GM21825 (cell line): ENCODE results near the gene TRHDE.

Source experiments
- ATAC-seq: cut with Tn5 transposase; IDR thresholded peaks from one replicate; pipeline ENCODE4 v1.9.1; 2021; ENCODE audit warnings: mild to moderate bottlenecking, moderate library complexity; ENCODE audit not compliant: unreplicated experiment

The TRHDE gene

DNA sequence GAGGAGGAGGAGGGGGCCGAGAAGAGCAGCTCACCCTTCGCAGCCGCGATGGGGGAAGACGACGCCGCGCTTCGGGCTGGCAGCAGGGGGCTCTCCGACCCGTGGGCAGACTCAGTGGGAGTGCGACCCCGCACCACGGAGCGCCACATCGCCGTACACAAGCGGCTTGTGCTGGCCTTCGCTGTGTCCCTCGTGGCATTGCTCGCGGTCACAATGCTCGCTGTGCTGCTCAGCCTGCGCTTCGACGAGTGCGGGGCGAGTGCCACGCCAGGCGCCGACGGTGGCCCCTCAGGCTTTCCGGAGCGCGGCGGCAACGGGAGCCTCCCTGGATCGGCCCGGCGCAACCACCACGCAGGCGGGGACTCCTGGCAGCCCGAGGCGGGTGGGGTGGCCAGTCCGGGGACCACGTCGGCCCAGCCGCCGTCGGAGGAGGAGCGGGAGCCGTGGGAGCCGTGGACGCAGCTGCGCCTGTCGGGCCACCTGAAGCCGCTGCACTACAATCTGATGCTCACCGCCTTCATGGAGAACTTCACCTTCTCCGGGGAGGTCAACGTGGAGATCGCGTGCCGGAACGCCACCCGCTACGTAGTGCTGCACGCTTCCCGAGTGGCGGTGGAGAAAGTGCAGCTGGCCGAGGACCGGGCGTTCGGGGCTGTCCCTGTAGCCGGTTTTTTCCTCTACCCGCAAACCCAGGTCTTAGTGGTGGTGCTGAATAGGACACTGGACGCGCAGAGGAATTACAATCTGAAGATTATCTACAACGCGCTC, 745 bp downstream of the TRHDE start:
- no peak for ATAC-seq

DNA sequence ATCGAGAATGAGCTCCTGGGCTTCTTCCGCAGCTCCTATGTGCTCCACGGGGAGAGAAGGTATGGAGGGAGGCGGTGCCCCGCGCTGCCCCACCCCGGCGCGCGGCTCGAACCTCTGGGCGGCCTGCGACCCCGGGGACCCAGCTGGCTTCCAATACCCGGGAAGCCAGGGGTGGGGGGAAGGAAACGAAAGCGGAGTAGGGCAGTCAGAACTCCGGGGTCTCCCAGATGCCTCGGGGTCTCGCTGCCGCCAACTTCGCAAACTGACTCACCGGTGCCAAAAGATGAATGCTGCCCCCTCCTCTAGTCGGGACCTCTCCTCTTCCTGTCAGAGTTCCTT, 1.3 kb downstream of the TRHDE start:
- no peak for ATAC-seq

DNA sequence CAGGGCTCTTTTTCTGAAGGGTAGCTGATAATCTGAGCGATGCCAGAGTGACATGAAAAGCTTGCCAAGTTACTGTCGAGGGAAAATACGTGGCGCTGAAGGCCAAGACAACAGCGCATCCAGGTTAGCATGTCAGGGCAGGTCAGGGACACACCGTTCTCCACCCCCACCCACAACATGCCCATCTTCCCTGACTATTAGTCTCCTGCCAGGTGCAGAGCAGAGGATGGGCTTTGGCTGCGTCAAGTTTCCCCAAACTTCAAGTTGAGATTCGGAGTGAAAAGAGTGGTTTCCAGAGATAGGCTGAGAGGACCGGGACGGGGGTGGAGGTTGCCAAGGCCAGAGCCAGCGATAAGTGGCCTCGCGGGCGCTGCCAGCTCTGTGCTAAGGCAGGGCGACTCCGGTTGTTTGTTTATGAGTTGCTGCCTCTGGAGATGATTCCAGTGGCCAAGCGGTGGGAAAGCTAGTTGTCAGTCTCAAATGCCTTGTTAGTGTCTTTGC, 1.7 kb downstream of the TRHDE start:
- ATAC-seq, result no peak

DNA sequence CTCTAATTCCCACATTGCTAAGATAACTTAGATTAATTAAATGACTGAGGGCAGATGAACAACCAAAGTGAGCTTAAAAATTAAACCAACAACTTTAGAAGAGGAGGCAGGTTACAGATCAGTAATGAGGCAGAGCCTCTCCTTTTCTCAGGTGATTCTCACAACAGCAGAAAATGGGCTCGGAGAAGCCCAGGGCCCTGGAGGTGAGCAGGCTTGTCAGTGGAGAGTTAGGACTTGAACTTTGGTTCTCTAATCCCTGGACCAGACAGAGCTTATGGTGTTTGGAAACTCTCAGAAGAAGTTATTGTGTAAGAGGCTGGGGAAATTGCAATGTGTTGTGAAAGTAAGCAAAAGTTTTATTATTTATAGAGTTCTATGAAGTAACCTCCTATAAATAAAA, 2.8 kb downstream of the TRHDE start:
- ATAC-seq, result no peak

DNA sequence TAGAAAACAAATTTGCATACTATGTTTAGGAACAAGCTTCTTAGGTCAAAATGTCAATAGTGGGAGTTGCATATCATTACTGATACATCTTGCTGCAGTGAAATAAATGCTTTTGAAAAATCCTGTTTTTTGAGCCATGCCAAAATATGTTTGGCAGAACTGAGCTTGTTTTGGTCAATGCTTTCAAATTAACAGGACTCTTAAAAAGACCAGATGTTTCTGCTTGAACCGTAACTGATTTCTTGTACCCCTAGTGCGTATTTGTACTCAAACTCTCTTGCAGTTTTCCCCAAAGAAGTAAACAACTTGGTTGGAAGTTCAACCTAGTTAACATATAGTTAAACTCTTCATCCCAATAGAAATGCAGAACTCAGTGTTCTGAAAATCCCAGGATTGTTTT, 3.4 kb downstream of the TRHDE start:
- no peak for ATAC-seq

DNA sequence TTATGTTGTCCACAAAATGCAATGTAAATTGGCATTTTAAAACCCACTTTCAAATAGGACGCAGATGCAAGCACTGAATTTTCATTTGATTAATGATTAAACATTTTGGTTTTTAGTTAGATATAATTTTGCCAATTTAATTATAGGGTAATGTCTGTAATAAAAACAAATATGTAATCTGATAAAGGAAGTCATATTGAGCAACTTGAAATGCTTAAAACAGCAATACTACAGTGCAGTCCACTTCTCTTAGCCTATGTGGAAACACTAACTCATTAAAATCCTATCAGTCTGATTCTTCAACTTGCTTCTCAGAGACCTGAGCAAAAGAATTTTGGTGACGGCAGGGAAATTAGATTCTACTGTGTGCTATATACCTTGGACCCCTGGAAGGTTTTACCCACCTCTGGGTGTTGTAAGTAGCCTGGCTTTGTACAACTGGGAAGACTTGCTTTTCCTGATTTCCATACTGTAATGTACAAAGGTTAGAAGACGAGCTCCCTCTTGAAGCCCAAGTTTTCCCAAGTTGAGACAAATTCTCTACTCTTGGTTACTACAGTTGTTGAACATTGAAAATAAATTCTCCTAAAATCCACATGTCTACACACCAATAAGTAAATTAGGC, 4.1 kb downstream of the TRHDE start:
- no peak for ATAC-seq

DNA sequence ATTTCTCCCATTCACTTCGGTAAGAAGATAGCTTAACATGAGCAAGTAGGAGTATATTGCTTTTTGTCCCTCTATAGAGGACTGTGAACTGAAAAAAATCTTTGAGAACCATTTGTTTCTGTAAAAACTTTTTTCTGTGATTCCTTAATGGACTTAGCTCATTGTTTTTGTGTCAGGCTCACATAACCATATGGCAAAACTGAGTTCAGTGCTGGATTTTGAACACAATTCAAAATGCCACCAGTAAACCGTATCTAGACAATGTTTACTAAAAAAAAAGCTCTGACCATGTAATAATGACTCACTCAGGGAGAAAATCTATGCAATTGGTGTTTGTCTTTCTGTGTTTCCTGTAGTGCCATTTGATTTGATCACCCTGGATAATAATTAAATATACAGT, 5.2 kb downstream of the TRHDE start:
- no peak for ATAC-seq

DNA sequence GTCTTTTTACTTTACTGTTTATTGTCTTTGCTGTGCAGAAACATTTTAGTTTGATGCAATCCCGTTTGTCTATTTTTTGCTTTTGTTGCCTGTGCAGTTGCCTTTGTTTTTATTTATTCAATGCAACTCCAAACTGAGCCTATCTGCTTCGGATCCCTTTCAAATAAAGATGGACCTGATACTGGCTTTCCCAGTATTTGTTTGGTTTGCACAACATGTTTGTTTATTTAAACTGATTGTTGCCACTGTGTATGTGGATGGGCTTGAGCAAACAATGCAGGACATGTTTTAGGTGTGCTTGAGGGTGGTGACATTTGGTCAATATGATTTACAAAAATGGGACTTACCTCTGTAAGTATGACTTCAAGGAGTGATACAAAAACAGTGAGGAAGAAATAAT, 6.7 kb downstream of the TRHDE start:
- ATAC-seq, result no peak

DNA sequence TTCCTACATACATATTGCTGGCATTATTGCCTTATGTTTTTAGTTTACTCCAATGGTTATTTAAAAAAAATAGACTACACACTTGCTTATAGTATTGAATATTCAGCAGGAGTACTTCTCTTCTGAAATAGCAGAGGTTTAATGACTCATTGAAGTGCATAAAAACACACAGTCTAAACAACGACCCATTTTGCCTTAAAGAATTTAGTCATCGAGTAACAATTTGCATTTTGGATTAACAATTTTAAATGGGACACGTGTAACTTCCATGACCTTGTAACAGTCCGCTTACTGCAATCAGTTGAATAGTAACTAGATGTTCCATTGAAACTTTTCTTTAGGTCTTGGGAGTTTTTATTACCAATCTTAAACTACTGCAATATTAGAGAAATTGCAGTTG, 9.0 kb downstream of the TRHDE start:
- ATAC-seq, result no peak

DNA sequence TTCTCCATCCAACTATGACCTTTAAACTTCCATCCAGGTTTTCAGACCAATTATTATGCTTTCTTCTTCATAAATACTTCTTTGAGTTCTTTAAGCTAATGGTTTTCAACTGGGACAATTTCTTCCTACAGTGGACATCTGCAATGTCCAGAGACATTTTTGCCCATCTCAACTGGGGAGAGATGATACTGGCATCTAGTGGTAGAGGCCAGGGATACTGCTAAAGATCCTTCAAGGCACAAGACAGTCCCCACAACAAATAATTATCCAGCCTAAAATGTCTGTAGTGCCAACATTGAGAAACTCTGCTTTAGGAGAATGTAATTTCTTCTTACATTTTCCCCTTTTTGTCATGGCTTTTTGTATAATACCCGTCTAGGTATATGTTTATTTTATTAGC, 10.6 kb downstream of the TRHDE start:
- no peak for ATAC-seq

DNA sequence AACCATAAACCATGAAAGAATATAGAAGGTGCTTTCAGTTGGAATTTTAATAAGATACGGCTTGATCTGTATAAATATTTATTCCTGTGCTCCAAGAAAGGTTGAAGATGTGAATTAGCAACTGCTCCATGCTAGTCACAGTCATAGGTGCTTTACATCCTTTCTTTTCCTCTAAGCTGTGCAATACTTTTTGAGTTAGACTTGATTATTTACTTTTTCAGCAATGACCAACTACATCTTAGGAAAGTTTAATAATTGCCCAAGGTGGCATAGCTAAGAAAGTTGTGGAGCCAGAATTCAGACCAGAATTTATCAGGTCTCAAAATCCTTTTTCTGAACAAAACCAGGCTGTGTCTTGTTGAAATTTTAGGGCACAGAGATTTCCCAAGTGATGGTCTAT, 13.7 kb downstream of the TRHDE start:
- ATAC-seq, result no peak

DNA sequence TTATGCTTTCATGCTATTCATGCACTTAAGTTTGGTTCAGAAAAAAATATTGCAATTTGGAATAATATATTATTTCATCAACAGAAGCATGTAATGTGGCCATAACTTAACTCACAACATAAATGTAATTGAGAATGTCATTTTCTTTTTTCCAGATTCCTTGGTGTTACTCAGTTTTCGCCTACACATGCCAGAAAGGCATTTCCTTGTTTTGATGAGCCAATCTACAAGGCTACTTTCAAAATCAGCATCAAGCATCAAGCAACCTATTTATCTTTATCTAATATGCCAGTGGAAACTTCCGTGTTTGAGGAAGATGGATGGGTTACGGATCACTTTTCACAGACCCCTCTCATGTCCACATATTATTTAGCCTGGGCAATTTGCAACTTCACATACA, 14.4 kb downstream of the TRHDE start:
- no peak for ATAC-seq

DNA sequence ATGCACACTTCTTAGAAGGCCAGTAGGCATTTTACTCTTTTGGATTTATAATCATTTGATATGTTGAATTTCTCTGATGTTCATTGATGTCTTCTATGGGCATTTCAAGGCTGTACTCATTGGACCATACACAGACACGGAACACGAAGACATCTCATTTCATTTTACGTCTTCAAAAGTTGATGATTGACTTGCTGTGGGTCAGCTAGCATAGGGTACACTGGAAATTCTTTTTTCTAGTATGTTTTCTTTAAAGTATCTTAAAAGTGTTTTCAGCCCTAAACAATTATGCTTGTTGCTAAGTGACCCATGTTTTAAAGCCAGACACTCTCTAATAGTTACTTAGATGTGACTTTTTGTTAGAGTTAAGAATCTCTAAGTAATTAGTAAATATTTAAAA, 16.3 kb downstream of the TRHDE start:
- ATAC-seq, result no peak

DNA sequence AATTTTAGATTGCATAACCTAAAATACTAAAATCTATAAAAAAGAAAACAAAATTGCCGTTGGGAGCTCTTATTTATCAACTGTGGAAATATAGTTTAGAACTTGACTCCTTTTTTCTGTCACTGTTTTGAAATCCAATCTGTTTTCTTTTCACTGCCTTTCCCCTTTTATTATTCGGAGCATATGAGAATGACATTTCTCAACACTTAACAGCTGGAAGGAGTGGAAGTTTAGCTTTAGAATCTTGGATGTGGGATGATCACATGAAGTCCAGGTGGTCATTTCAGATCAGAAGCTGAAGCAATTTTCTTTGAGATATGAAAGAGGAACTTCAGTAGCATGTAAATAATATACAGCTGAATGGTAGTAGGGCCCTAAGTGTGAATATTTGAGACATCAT, 16.7 kb downstream of the TRHDE start:
- ATAC-seq, result no peak

DNA sequence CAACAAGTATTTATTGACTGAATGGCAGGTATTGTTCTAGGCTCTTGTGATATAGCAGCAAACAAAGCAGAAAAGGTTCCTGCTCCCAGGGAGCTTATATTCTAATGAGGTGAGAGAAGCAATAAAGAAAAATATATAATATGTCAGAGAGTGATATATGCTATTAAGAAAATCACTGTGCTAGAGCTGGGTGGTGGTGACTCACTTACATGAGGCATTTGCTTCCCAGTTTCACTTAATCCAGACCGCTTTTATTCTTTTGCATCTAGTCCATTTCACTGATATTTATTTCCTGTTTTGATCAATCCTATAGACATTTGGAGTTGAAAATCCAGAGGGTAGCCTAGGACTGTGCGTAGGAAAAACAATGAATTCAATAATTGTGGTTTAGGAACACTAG, 17.5 kb downstream of the TRHDE start:
- ATAC-seq, result no peak

DNA sequence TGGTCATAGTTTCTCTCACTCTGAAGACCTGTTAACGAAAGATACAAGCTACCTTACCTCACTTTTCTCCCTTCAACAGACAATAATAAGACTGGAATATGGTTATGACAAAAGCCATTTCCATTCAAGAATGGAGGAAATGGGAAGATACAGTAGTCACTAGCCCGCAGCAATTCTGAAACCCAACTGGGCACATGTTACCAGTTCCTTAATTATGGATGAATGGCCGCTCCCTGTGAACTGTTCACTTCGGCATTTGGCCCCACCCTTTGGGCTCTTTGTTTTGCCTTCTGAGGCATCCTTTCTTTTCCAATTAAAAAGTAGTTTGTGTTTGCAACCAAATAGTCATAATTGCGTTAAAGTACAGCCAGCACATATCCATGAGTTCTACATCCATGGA, 19.0 kb downstream of the TRHDE start:
- no peak for ATAC-seq

DNA sequence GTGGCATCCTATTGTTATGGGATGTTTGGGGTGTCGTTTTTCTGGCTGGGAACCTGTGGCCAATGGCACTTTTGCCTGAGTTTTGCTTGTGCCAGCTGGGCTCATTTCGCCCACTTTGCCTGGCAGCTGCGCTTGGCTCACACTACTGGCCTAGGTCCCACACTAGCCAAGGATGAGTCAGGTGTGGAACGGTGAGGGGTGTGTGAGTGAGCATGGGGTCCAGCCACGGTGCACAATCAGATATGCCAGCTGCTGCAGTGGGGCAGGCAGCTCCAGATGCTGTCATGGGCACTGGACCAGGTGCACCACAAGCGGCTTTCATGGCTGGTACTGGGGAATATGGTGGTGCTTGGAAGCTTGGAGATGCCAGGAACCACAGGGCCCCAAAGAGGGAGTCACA, 21.5 kb downstream of the TRHDE start:
- no peak for ATAC-seq

DNA sequence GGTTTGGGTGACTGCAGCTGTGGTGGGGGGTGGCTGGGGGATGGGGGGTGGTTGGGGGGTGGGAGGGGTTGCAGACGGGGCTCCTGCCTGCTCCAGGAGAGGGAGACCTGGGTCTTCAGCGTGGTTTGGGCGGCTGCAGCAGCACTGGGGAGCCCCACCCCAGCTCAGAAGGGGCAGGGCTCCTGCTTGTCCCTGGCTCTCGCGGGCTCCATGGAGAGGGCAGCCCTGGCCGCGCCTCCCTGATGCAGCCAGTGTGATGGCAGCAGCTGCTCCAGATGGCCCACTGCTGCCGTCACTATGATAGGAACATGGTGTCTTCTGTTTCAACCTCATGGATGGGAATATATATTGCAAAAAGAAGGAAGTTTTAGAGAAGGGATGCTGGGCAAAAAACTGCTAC, 22.9 kb downstream of the TRHDE start:
- no peak for ATAC-seq

DNA sequence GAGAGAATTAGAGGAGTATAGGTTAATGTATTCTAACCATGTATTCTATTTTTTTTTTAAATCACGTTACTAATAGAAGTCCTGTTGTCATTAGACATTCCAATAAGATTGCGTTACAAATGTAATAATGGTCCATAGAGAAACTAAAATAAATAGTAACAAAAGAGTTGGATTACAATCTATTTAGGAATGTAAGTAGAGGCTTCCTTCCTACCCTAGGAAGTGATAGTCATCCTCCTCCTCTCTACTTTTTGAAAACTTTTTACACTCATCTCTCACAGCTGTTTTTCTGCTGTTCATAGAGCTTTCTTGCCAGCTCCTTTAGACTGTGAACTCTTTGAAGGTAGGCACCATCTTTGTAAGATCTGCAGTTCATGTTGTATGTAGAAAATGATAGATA, 23.6 kb downstream of the TRHDE start:
- no peak for ATAC-seq

DNA sequence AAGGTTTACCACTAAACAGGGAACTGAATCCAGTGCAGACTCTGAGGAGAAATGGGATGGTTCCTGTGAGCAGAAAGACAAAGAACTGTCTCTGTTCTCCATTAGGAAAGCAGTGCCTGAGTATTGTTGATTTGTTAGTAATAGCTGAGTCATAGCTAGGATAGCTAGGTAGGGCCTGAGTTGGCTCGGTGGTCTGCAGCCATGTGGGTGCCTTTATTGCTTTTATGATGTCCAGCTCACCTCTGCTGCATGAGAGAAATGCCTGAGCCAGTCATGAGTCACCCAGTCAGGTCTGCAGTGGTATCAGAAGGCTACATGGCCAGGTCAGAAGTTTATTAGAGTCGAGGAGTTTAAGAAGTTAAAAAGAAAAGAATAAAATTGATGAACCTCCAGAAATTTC, 24.2 kb downstream of the TRHDE start:
- no peak for ATAC-seq

DNA sequence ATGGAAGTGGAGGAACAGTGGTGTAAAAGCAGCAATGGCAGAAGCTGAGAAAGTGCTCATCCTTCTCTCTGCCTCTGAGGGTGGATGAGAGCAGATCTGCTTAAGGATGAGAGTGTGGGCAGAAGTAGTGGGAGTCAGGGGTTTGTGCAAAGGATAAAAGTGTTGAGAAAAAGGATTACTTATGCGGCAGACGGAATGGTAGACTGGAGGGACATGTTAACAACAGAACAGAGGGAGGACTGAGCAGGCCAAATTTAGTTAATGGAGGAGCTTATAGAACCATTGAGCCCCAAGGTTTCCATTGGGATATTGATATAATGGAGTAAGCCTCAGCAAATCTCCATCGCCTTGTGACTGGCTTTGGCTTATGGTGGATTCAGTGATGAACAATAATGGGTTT, 25.5 kb downstream of the TRHDE start:
- ATAC-seq, result no peak

DNA sequence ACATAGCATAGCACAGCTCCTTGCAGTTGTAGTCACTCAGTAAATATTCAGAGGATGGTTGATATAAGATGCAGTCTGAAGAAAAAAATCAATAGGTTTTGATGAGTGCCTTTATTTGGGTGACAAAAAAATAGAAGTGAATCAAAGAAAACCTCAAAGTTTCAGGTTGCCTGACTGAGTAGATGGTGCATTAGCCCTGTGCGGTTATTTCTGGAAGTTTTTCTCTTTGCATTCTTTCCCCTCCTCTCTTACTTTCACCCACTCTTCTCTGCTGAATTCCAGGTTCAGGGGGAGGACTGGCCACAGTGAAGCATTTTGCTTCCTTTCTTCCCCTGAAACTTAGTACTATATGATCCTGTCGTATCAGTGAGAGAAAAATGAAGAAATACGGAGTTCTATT, 28.6 kb downstream of the TRHDE start:
- no peak for ATAC-seq

DNA sequence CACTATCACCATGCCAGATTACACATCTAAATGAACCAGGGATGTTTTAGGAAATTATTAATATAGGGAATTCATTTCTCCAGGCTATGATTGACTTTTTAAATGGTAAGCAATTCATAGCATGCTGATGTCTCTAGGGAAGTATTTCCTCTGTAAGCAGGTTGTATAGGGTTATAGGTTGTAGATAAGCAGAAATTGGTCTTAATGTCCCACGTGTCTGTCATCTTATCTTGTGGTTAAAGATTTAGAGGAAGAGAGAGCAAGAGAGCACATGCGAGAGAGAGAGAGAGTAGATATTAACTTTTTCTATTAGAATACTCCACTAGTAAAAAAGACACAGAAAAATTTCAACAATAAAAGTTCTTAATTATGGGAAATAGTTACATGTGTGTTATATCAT, 32.6 kb downstream of the TRHDE start:
- ATAC-seq, result no peak
